AG04449 (cell line): ENCODE measurements around the gene NBEA.

Source experiments
- CTCF ChIA-PET: fragments of 350-600 bp; formaldehyde crosslinking; extraction: SDS; loops from one replicate; lab custom pipeline; 2021; ENCODE audit warnings: antibody characterized with exemption; lab: Yijun Ruan, JAX
- POLR2A ChIA-PET: fragments of 400-600, 350-600 bp; formaldehyde crosslinking; extraction: SDS; loops from one replicate; lab custom pipeline; 2020; ENCODE audit warnings: antibody characterized with exemption, inconsistent platforms; lab: Yijun Ruan, JAX
- DNase-seq: peaks from one replicate; pipeline ENCODE4 v3.0.0-alpha.2; 2010; ENCODE audit warnings: low read depth, low spot score
- H3K4me3 ChIP-seq: 2 replicates; pipeline ENCODE4 v1.5.1; 2011; ENCODE audit warnings: low read depth, mild to moderate bottlenecking, control low read depth, low read length
- TF ChIP-seq, protein P1 (sequence below): IDR thresholded peaks from one replicate; pipeline ENCODE4 v1.5.1; 2011; ENCODE audit warnings: mild to moderate bottlenecking, moderate library complexity, low read length, control low read depth, inconsistent platforms; ENCODE audit not compliant: insufficient read depth; ENCODE audit errors: missing control alignments

Gene NBEA

DNA sequence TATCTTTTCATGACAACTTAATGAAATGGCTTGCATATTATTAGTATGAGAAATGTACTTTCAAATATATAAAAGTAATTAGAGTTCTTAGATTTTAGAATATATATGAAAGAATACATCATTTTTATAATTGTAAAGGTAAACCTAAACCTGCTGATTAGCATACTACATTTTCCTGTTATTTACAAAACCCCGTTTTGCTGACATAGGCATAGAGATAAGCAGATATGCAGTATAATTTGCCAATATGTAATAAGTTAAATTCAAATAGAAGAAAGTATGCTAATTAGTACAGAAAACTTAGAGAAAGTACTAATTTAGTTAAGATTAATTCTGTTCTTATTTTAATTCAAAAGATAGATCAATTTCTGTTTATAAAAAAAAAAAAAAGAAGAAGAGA is 513.0 kb downstream of the NBEA start:
- no peak overlapping the region for H3K4me3 ChIP-seq
- TF ChIP-seq, protein P1, sequence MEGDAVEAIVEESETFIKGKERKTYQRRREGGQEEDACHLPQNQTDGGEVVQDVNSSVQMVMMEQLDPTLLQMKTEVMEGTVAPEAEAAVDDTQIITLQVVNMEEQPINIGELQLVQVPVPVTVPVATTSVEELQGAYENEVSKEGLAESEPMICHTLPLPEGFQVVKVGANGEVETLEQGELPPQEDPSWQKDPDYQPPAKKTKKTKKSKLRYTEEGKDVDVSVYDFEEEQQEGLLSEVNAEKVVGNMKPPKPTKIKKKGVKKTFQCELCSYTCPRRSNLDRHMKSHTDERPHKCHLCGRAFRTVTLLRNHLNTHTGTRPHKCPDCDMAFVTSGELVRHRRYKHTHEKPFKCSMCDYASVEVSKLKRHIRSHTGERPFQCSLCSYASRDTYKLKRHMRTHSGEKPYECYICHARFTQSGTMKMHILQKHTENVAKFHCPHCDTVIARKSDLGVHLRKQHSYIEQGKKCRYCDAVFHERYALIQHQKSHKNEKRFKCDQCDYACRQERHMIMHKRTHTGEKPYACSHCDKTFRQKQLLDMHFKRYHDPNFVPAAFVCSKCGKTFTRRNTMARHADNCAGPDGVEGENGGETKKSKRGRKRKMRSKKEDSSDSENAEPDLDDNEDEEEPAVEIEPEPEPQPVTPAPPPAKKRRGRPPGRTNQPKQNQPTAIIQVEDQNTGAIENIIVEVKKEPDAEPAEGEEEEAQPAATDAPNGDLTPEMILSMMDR = no peak
- ChIA-PET POLR2A (no interaction called here), CTCF (no interaction called here)
- no peak for DNase-seq

- TF ChIP-seq, protein P1 = no peak
- ChIA-PET CTCF (no interaction called here), POLR2A (no interaction called here)
- H3K4me3 ChIP-seq = no peak overlapping the region
- no peak for DNase-seq
Observed at GRCh38 chr13:35457258-35457657, 515.2 kb downstream of the NBEA start.

- no peak overlapping the region for H3K4me3 ChIP-seq
- CTCF ChIA-PET = no interaction called here
- POLR2A ChIA-PET = no interaction called here
- TF ChIP-seq, protein P1 = no peak
- DNase-seq = no peak
Observed at GRCh38 chr13:35460061-35460460, 518.0 kb downstream of the NBEA start.

- TF ChIP-seq, protein P1 = no peak
- no peak overlapping the region for H3K4me3 ChIP-seq
- ChIA-PET CTCF (no interaction called here), POLR2A (no interaction called here)
- DNase-seq = no peak
Observed at GRCh38 chr13:35465371-35465770, 523.3 kb downstream of the NBEA start.

GRCh38 chr13:35468195-35468594 is 526.1 kb downstream of the NBEA start:
- no peak overlapping the region for H3K4me3 ChIP-seq
- POLR2A ChIA-PET = no interaction called here
- no peak for DNase-seq
- TF ChIP-seq, protein P1 = no peak
- CTCF ChIA-PET = no interaction called here

GRCh38 chr13:35469806-35470525 is 527.9 kb downstream of the NBEA start:
- H3K4me3 ChIP-seq = no peak overlapping the region
- ChIA-PET CTCF (no interaction called here), POLR2A (no interaction called here)
- TF ChIP-seq, protein P1 = no peak
- no peak for DNase-seq
